Measurements from ENCODE around the gene YKT6. TPM values are rescaled to one million over a fixed set of nuclear protein-coding genes. Genes with fewer than 3 reads are reported as not detected.

YKT6 gene
- polyA plus RNA-seq, 1 donor (not counting 4 experiments of a cell fraction or from before 2014, with no cell fraction given) = 148 TPM

DNA sequence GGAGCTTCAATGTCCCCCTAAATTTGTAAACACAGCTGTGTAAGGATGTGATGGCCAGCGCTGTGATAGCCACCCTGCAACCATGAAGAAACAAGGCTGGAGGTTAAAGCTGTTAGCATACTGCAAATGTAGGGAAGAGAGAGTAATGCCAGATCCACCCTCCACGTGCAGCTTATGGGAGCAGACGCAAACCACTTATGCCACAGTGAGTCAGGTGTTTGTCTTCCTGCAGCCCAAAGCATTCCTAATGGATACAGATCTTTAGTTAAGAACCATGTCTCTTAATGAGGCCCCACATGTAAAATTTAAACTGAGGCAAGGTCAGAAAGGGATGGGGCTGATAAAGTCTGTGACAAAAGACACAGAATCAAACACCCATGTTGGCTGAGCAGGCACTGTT lies 46.1 kb upstream of the YKT6 start:
- no peaks in the 10 kb centered on the region for H3K36me3 ChIP-seq (ENCODE audit: control insufficient read depth in 2 of 2, extremely low read depth in 1 of 2, insufficient read depth in 2 of 2, low read length in 2 of 2)
- no peak for FAIRE-seq
- no peak for DNase-seq (ENCODE audit: low read depth, low spot score)

DNA sequence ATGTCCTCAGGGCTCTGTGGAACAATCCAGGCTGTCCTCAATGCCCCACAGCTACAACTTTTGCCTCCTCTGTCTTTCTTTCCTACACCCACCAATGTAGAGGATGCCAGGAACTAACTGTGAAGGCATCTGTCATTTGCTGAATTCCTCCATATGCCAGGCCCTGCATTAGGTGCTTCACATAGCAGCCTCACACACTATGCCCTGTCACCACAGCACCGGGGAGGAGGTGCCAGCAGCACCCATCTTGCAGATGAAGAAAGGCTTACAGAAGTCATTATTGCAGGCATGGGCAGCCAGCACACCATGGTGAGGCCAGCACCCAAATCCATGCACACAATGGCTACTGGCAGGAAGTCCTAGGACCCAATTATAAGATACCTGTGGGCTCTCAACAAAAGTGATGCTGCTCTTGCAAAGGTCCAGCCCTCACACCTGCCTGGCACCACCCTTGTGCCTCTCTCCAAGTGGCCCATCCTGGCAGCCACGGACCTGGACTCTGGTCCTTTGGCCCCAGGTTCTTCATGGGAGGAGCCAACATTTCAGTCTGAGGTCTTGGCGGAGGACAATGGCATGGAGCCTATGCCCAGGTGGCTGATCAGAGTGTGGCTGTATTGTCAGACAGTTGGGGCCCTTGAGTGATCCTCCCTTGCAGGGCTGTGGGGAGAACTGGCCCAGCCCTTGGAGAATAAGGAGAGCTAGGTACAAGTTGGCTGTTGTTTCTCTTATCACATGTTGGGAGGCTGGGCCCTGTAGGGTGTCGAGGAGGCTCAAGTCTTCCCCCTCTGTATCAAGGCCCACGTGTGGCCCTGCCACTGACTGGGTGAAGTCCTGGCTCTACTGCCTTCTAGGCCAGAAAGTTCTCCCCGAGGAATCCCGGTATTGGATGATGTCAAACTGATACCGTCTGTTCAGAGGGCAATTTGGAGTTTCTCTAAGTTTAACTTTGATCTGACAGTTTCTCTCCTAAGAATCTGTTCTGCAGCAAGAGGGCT lies 45.3 kb upstream of the YKT6 start:
- Histone ChIP-seq H3K36me3 (ENCODE audit: control insufficient read depth in 2 of 2, extremely low read depth in 1 of 2, insufficient read depth in 2 of 2, low read length in 2 of 2) (no peaks in the 10 kb centered on the region), H3K4me1 (ENCODE audit: control insufficient read depth, extremely low read depth, insufficient read depth, low read length) (no peaks in the 10 kb centered on the region), H3K4me2 (ENCODE audit: control insufficient read depth, extremely low read depth, insufficient read depth, low read depth, low read length) (no peak overlapping the region), H3K27me3 (ENCODE audit: control insufficient read depth, extremely low read depth, insufficient read depth, low read length) (peaks cover 3% of the 10 kb centered on the region), H4K20me1 (ENCODE audit: control insufficient read depth, extremely low read depth, insufficient read depth, low read length) (no peaks in the 10 kb centered on the region), H3K9ac (ENCODE audit: control insufficient read depth, extremely low read depth, insufficient read depth, low read length) (no peak overlapping the region), H3K27ac (ENCODE audit: control insufficient read depth, insufficient read depth, low read length) (no peak overlapping the region), H3K9me1 (ENCODE audit: control insufficient read depth, extremely low read depth, insufficient read depth, low read length) (no peaks in the 10 kb centered on the region), H2AFZ (ENCODE audit: control insufficient read depth, low read length) (no peak overlapping the region), H3K79me2 (ENCODE audit: control insufficient read depth, insufficient read depth, low read length) (no peaks in the 10 kb centered on the region), H3K4me3 (ENCODE audit: control insufficient read depth in 2 of 3, extremely low read depth in 1 of 3, insufficient read depth in 2 of 3, low read depth in 1 of 3, low read length in 3 of 3) (no peak overlapping the region), H3K9me3 (ENCODE audit: control insufficient read depth, low read depth, low read length) (no peaks in the 10 kb centered on the region)
- DNase-seq (ENCODE audit: low read depth, low spot score) = no peak
- dilution Hi-C loops (cut with MboI; ENCODE audit: extremely low pct_ligation_motif_present, low sequenced_read_pairs) = no loop called here
- FAIRE-seq = no peak
- no peak for TF ChIP-seq EZH2 (IDR thresholded peaks at IDR 0.05; ENCODE audit: low read length)
- TF ChIP-seq CTCF (optimal IDR thresholded peaks at IDR 0.05 in 1 of 3, IDR thresholded peaks at IDR 0.05 in 1 of 3, conservative IDR thresholded peaks at IDR 0.05 in 1 of 3; ENCODE audit: extremely low read depth in 1 of 3, insufficient read depth in 2 of 3, low read length in 3 of 3) = no peak

More for the DNA sequence above, 46.1 kb upstream of the YKT6 start:
- TF ChIP-seq CTCF (optimal IDR thresholded peaks at IDR 0.05 in 1 of 3, IDR thresholded peaks at IDR 0.05 in 1 of 3, conservative IDR thresholded peaks at IDR 0.05 in 1 of 3; ENCODE audit: extremely low read depth in 1 of 3, insufficient read depth in 2 of 3, low read length in 3 of 3) (no peak), EZH2 (IDR thresholded peaks at IDR 0.05; ENCODE audit: low read length) (no peak)
- Histone ChIP-seq H3K27ac (ENCODE audit: control insufficient read depth, insufficient read depth, low read length) (no peak overlapping the region), H3K9ac (ENCODE audit: control insufficient read depth, extremely low read depth, insufficient read depth, low read length) (no peak overlapping the region), H3K79me2 (ENCODE audit: control insufficient read depth, insufficient read depth, low read length) (no peaks in the 10 kb centered on the region), H4K20me1 (ENCODE audit: control insufficient read depth, extremely low read depth, insufficient read depth, low read length) (no peaks in the 10 kb centered on the region), H3K4me1 (ENCODE audit: control insufficient read depth, extremely low read depth, insufficient read depth, low read length) (no peaks in the 10 kb centered on the region), H3K4me3 (ENCODE audit: control insufficient read depth in 2 of 3, extremely low read depth in 1 of 3, insufficient read depth in 2 of 3, low read depth in 1 of 3, low read length in 3 of 3) (no peak overlapping the region), H3K4me2 (ENCODE audit: control insufficient read depth, extremely low read depth, insufficient read depth, low read depth, low read length) (no peak overlapping the region), H3K27me3 (ENCODE audit: control insufficient read depth, extremely low read depth, insufficient read depth, low read length) (peaks cover 3% of the 10 kb centered on the region), H3K9me1 (ENCODE audit: control insufficient read depth, extremely low read depth, insufficient read depth, low read length) (no peaks in the 10 kb centered on the region), H3K9me3 (ENCODE audit: control insufficient read depth, low read depth, low read length) (no peaks in the 10 kb centered on the region), H2AFZ (ENCODE audit: control insufficient read depth, low read length) (no peak overlapping the region)
- dilution Hi-C loops (cut with MboI; ENCODE audit: extremely low pct_ligation_motif_present, low sequenced_read_pairs) = no loop called here

Data from keratinocyte (primary cell).